ENCODE results near the gene WFIKKN1.

DNA sequence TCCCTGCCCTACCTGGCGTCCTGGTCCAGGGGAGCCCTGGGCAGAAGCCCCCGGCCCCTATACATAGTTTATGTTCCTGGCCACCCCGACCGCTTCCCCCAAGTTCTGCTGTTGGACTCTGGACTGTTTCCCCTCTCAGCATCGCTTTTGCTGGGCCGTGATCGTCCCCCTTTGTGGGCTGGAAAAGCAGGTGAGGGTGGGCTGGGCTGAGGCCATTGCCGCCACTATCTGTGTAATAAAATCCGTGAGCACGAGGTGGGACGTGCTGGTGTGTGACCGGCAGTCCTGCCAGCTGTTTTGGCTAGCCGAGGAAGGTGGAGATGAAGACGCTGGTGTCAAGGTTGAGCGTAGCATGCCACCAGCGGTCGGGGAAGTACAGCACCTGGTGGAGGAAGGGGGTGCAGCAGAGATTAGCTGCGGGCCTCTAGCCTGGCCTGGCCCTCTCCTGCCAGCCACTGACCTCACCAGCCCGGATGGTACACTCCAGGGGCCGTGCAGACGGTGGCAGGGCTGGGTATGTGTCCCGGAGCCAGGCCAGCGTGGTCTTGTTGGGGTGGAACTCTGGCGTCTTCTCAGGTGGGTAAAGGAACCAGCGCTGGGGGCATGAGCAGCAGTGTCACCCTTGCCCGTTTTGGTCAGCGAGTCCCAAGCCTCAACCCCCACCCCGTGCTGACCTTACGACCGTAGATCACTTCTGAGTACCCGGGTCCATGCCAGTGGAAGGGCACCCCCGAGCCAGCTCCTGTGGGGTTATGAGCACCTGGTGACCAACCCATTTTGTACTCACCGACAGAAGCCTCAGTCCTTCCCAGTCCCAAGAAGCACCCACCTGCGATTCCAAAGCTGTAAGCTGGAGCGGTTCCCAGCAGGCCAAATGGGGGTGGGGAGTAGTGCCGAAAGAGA is 52.0 kb downstream of the WFIKKN1 start:
- TF ChIP-seq, protein P1, sequence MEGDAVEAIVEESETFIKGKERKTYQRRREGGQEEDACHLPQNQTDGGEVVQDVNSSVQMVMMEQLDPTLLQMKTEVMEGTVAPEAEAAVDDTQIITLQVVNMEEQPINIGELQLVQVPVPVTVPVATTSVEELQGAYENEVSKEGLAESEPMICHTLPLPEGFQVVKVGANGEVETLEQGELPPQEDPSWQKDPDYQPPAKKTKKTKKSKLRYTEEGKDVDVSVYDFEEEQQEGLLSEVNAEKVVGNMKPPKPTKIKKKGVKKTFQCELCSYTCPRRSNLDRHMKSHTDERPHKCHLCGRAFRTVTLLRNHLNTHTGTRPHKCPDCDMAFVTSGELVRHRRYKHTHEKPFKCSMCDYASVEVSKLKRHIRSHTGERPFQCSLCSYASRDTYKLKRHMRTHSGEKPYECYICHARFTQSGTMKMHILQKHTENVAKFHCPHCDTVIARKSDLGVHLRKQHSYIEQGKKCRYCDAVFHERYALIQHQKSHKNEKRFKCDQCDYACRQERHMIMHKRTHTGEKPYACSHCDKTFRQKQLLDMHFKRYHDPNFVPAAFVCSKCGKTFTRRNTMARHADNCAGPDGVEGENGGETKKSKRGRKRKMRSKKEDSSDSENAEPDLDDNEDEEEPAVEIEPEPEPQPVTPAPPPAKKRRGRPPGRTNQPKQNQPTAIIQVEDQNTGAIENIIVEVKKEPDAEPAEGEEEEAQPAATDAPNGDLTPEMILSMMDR (IDR thresholded peaks at IDR 0.05; ENCODE audit: poor library complexity): no peak
- TF ChIP-seq EZH2 (IDR thresholded peaks at IDR 0.05; ENCODE audit: borderline replicate concordance) (no peak), EZH2phosphoT487 (IDR thresholded peaks at IDR 0.05; ENCODE audit: low read depth, severe bottlenecking, unreplicated experiment) (no peak)
